Stimulated activated CD4-positive, alpha-beta T cell treated with anti-CD3 and anti-CD28 coated beads, Interleukin-1b, Interleukin-23, amount 100 ng/mL, for 1 hour (primary cell): ENCODE data around the gene SCYL3.
"Not testable (repeated sequence)": the region's sequence is repeated elsewhere in the genome, so short reads cannot be mapped to it uniquely, and the experiment has no call there.

ENCODE experiments used
- DNase-seq, 2 donors: peaks; one replicate each; pipeline ENCODE4 v3.0.0-alpha.2; 2020; ENCODE audit warnings: low read depth in 2 of 2

SCYL3 gene

GRCh38 chr1:169816617-169817016, 77.1 kb downstream of the SCYL3 start:
- no peak for DNase-seq

- no peak for DNase-seq
Measured at GRCh38 chr1:169814265-169814664, 79.4 kb downstream of the SCYL3 start.

- DNase-seq = no peak
Measured at GRCh38 chr1:169812131-169812530, 81.6 kb downstream of the SCYL3 start.

GRCh38 chr1:169811418-169812035, 82.2 kb downstream of the SCYL3 start:
- DNase-seq = not testable (repeated sequence)

GRCh38 chr1:169809370-169810095, 84.2 kb downstream of the SCYL3 start:
- no peak for DNase-seq

GRCh38 chr1:169804941-169805340, 88.8 kb downstream of the SCYL3 start:
- no peak for DNase-seq

GRCh38 chr1:169802888-169803287, 90.8 kb downstream of the SCYL3 start:
- no peak for DNase-seq
